ENCODE measurements around the gene STOM. TPM values are rescaled to one million over a fixed set of nuclear protein-coding genes. Genes with fewer than 3 reads are reported as not detected.

STOM gene
- total RNA-seq, 1 donor from 2014 or later, result 16.1 TPM

GRCh38 chr9:121350993-121351561 is 19.0 kb downstream of the STOM start:
- no peak for TF ChIP-seq CTCF (IDR thresholded peaks at IDR 0.05; ENCODE audit: unreplicated experiment)
- H3K36me3 Mint-ChIP-seq (ENCODE audit: low read depth, unreplicated experiment), result no peaks in the 10 kb centered on the region
- no peak overlapping the region for H3K4me3 Mint-ChIP-seq (ENCODE audit: unreplicated experiment)
- DNase-seq (ENCODE audit: low spot score), result no peak
- peaks cover 13% of the 10 kb centered on the region for H3K4me1 Mint-ChIP-seq (ENCODE audit: unreplicated experiment)
- H3K27me3 Mint-ChIP-seq (ENCODE audit: unreplicated experiment), result no peaks in the 10 kb centered on the region
- no peaks in the 10 kb centered on the region for H3K9me3 Mint-ChIP-seq (ENCODE audit: unreplicated experiment)
- H3K27ac Mint-ChIP-seq (ENCODE audit: unreplicated experiment), result no peak overlapping the region

GRCh38 chr9:121350036-121350435 is 20.0 kb downstream of the STOM start:
- Mint-ChIP-seq H3K9me3 (ENCODE audit: unreplicated experiment) (no peaks in the 10 kb centered on the region), H3K4me1 (ENCODE audit: unreplicated experiment) (peaks cover 13% of the 10 kb centered on the region), H3K27ac (ENCODE audit: unreplicated experiment) (no peak overlapping the region), H3K4me3 (ENCODE audit: unreplicated experiment) (no peak overlapping the region), H3K36me3 (ENCODE audit: low read depth, unreplicated experiment) (no peaks in the 10 kb centered on the region), H3K27me3 (ENCODE audit: unreplicated experiment) (no peaks in the 10 kb centered on the region)
- no peak for DNase-seq (ENCODE audit: low spot score)
- no peak for TF ChIP-seq CTCF (IDR thresholded peaks at IDR 0.05; ENCODE audit: unreplicated experiment)

GRCh38 chr9:121349009-121349408 is 21.0 kb downstream of the STOM start:
- TF ChIP-seq CTCF (IDR thresholded peaks at IDR 0.05; ENCODE audit: unreplicated experiment), result no peak
- no peaks in the 10 kb centered on the region for H3K27me3 Mint-ChIP-seq (ENCODE audit: unreplicated experiment)

GRCh38 chr9:121348221-121348620 is 21.8 kb downstream of the STOM start:
- peaks cover 3% of the 10 kb centered on the region for H3K4me1 Mint-ChIP-seq (ENCODE audit: unreplicated experiment)
- no peak overlapping the region for H3K27ac Mint-ChIP-seq (ENCODE audit: unreplicated experiment)
- DNase-seq (ENCODE audit: low spot score), result no peak
- H3K27me3 Mint-ChIP-seq (ENCODE audit: unreplicated experiment), result no peaks in the 10 kb centered on the region
- no peaks in the 10 kb centered on the region for H3K36me3 Mint-ChIP-seq (ENCODE audit: low read depth, unreplicated experiment)
- H3K4me3 Mint-ChIP-seq (ENCODE audit: unreplicated experiment), result no peak overlapping the region
- no peaks in the 10 kb centered on the region for H3K9me3 Mint-ChIP-seq (ENCODE audit: unreplicated experiment)
- TF ChIP-seq CTCF (IDR thresholded peaks at IDR 0.05; ENCODE audit: unreplicated experiment), result no peak

More at GRCh38 chr9:121349009-121349408, 21.0 kb downstream of the STOM start:
- no peak for DNase-seq (ENCODE audit: low spot score)
- H3K36me3 Mint-ChIP-seq (ENCODE audit: low read depth, unreplicated experiment), result no peaks in the 10 kb centered on the region
- H3K9me3 Mint-ChIP-seq (ENCODE audit: unreplicated experiment), result no peaks in the 10 kb centered on the region
- H3K27ac Mint-ChIP-seq (ENCODE audit: unreplicated experiment), result no peak overlapping the region
- H3K4me3 Mint-ChIP-seq (ENCODE audit: unreplicated experiment), result no peak overlapping the region
- peaks cover 10% of the 10 kb centered on the region for H3K4me1 Mint-ChIP-seq (ENCODE audit: unreplicated experiment)

- TF ChIP-seq CTCF (IDR thresholded peaks at IDR 0.05; ENCODE audit: unreplicated experiment), result no peak
- no peak overlapping the region for H3K27ac Mint-ChIP-seq (ENCODE audit: unreplicated experiment)
- no peaks in the 10 kb centered on the region for H3K9me3 Mint-ChIP-seq (ENCODE audit: unreplicated experiment)
- no peaks in the 10 kb centered on the region for H3K36me3 Mint-ChIP-seq (ENCODE audit: low read depth, unreplicated experiment)
- H3K4me3 Mint-ChIP-seq (ENCODE audit: unreplicated experiment), result no peak overlapping the region
- no peaks in the 10 kb centered on the region for H3K4me1 Mint-ChIP-seq (ENCODE audit: unreplicated experiment)
- no peaks in the 10 kb centered on the region for H3K27me3 Mint-ChIP-seq (ENCODE audit: unreplicated experiment)
- no peak for DNase-seq (ENCODE audit: low spot score)
These were observed 25.0 kb downstream of the STOM start for GRCh38 chr9:121345070-121345469.
